ENCODE data around the gene SORCS2. TPM values are rescaled to one million over a fixed set of nuclear protein-coding genes. Genes with fewer than 3 reads are reported as not detected.
A peak's percentile ranks its signal among the peaks of the same experiment; 100 is the strongest.

SORCS2 gene
- total RNA-seq, 1 donor from 2014 or later: 13.4 TPM

DNA sequence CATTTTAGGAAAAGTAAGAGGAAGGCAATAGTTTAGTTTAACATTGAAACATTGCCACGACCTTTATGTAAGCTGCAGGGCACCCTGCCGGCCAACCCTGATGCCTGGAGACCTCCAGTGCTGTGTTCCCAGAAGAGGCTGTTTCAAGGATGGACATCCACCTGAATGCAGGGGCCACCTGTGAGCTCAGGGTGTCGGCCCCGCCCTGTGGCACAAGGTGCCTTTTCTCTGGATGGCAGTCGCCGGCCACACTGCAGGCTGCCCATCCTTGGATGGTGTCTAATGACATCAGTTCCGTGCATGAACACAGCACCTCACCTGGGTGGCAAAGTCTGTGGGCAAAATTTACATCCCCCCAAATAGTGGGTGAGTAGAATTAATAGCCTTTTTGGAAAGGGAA, 567.3 kb downstream of the SORCS2 start:
- TF ChIP-seq, protein P1, sequence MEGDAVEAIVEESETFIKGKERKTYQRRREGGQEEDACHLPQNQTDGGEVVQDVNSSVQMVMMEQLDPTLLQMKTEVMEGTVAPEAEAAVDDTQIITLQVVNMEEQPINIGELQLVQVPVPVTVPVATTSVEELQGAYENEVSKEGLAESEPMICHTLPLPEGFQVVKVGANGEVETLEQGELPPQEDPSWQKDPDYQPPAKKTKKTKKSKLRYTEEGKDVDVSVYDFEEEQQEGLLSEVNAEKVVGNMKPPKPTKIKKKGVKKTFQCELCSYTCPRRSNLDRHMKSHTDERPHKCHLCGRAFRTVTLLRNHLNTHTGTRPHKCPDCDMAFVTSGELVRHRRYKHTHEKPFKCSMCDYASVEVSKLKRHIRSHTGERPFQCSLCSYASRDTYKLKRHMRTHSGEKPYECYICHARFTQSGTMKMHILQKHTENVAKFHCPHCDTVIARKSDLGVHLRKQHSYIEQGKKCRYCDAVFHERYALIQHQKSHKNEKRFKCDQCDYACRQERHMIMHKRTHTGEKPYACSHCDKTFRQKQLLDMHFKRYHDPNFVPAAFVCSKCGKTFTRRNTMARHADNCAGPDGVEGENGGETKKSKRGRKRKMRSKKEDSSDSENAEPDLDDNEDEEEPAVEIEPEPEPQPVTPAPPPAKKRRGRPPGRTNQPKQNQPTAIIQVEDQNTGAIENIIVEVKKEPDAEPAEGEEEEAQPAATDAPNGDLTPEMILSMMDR (conservative IDR thresholded peaks at IDR 0.05): no peak
- Mint-ChIP-seq H3K4me3 (no peak overlapping the region), H3K36me3 (no peaks in the 10 kb centered on the region), H3K27me3 (no peaks in the 10 kb centered on the region), H3K4me1 (ENCODE audit: unreplicated experiment) (peaks cover 30% of the 10 kb centered on the region), H3K27ac (no peak overlapping the region), H3K9me3 (no peaks in the 10 kb centered on the region)
- no peak for DNase-seq (ENCODE audit: extremely low spot score, unreplicated experiment)

GRCh38 chr4:7760228-7760627, 567.9 kb downstream of the SORCS2 start:
- H3K27me3 Mint-ChIP-seq: no peaks in the 10 kb centered on the region
- peaks cover 1% of the 10 kb centered on the region for H3K36me3 Mint-ChIP-seq
- no peaks in the 10 kb centered on the region for H3K9me3 Mint-ChIP-seq
- TF ChIP-seq, protein P1 (conservative IDR thresholded peaks at IDR 0.05): no peak
- peaks cover 30% of the 10 kb centered on the region for H3K4me1 Mint-ChIP-seq (ENCODE audit: unreplicated experiment)
- H3K4me3 Mint-ChIP-seq: no peak overlapping the region
- no peak overlapping the region for H3K27ac Mint-ChIP-seq
- DNase-seq (ENCODE audit: extremely low spot score, unreplicated experiment): no peak

- TF ChIP-seq, protein P1 (conservative IDR thresholded peaks at IDR 0.05): no peak
Measured at GRCh38 chr4:7760706-7761105, 568.4 kb downstream of the SORCS2 start.

GRCh38 chr4:7761312-7761711, 569.0 kb downstream of the SORCS2 start:
- no peaks in the 10 kb centered on the region for H3K27me3 Mint-ChIP-seq
- DNase-seq (ENCODE audit: extremely low spot score, unreplicated experiment): no peak
- peaks cover 5% of the 10 kb centered on the region for H3K36me3 Mint-ChIP-seq
- no peak overlapping the region for H3K27ac Mint-ChIP-seq
- H3K4me1 Mint-ChIP-seq (ENCODE audit: unreplicated experiment): peaks cover 30% of the 10 kb centered on the region
- TF ChIP-seq, protein P1 (conservative IDR thresholded peaks at IDR 0.05): no peak
- no peak overlapping the region for H3K4me3 Mint-ChIP-seq
- H3K9me3 Mint-ChIP-seq: no peaks in the 10 kb centered on the region

More at GRCh38 chr4:7760706-7761105, 568.4 kb downstream of the SORCS2 start:
- no peak for DNase-seq (ENCODE audit: extremely low spot score, unreplicated experiment)
- no peaks in the 10 kb centered on the region for H3K9me3 Mint-ChIP-seq
- no peaks in the 10 kb centered on the region for H3K27me3 Mint-ChIP-seq
- peaks cover 5% of the 10 kb centered on the region for H3K36me3 Mint-ChIP-seq
- H3K4me3 Mint-ChIP-seq: no peak overlapping the region
- H3K4me1 Mint-ChIP-seq (ENCODE audit: unreplicated experiment): peaks cover 30% of the 10 kb centered on the region
- H3K27ac Mint-ChIP-seq: no peak overlapping the region

- no peaks in the 10 kb centered on the region for H3K9me3 Mint-ChIP-seq
- peaks cover 30% of the 10 kb centered on the region for H3K4me1 Mint-ChIP-seq (ENCODE audit: unreplicated experiment)
- no peaks in the 10 kb centered on the region for H3K27me3 Mint-ChIP-seq
- no peak for DNase-seq (ENCODE audit: extremely low spot score, unreplicated experiment)
- H3K4me3 Mint-ChIP-seq: no peak overlapping the region
- peaks cover 5% of the 10 kb centered on the region for H3K36me3 Mint-ChIP-seq
- TF ChIP-seq, protein P1 (conservative IDR thresholded peaks at IDR 0.05): peak; percentile 86
- H3K27ac Mint-ChIP-seq: peak overlapping the region; percentile 49
Measured at GRCh38 chr4:7761720-7762119, 569.4 kb downstream of the SORCS2 start.
